ENCODE results near the gene AWAT2.
"Not testable (repeated sequence)": the region's sequence is repeated elsewhere in the genome, so short reads cannot be mapped to it uniquely, and the experiment has no call there.

Gene AWAT2

GRCh38 chrX:70001269-70001668 is 48.5 kb downstream of the AWAT2 start:
- H3K9ac ChIP-seq (ENCODE audit: insufficient read length), result no peak overlapping the region
- H3K9me3 ChIP-seq (ENCODE audit: low read depth, low read length), result no peaks in the 10 kb centered on the region
- DNase-seq (ENCODE audit: low read depth, low spot score), result no peak
- H3K27ac ChIP-seq, result no peak overlapping the region
- H3K4me3 ChIP-seq, result no peak overlapping the region
- no peaks in the 10 kb centered on the region for H3K36me3 ChIP-seq (ENCODE audit: insufficient read depth, low read length)
- TF ChIP-seq POLR2AphosphoS5 (IDR thresholded peaks at IDR 0.05; ENCODE audit: borderline replicate concordance, low read depth, low read length) (no peak), EZH2 (IDR thresholded peaks at IDR 0.05) (no peak), FOXP2 (optimal IDR thresholded peaks at IDR 0.05; ENCODE audit: control extremely low read depth, extremely low read length, insufficient read depth) (no peak)

- H3K4me3 ChIP-seq; H3K27ac ChIP-seq; H3K9ac ChIP-seq (ENCODE audit: insufficient read length); DNase-seq (ENCODE audit: low read depth, low spot score); H3K9me3 ChIP-seq (ENCODE audit: low read depth, low read length); H3K36me3 ChIP-seq (ENCODE audit: insufficient read depth, low read length): not testable (repeated sequence)
Measured at GRCh38 chrX:69998299-69998698, 51.4 kb downstream of the AWAT2 start.

- no peak for DNase-seq (ENCODE audit: low read depth, low spot score)
- Histone ChIP-seq H3K9ac (ENCODE audit: insufficient read length) (no peak overlapping the region), H3K9me3 (ENCODE audit: low read depth, low read length) (no peaks in the 10 kb centered on the region), H3K27ac (no peak overlapping the region), H3K4me3 (no peak overlapping the region), H3K36me3 (ENCODE audit: insufficient read depth, low read length) (no peaks in the 10 kb centered on the region)
- no peak for TF ChIP-seq POLR2AphosphoS5 (IDR thresholded peaks at IDR 0.05; ENCODE audit: borderline replicate concordance, low read depth, low read length)
- TF ChIP-seq EZH2 (IDR thresholded peaks at IDR 0.05), result no peak
- no peak for TF ChIP-seq FOXP2 (optimal IDR thresholded peaks at IDR 0.05; ENCODE audit: control extremely low read depth, extremely low read length, insufficient read depth)
Measured at GRCh38 chrX:69996113-69996468, 53.6 kb downstream of the AWAT2 start.

GRCh38 chrX:69995362-69996112 is 54.2 kb downstream of the AWAT2 start:
- no peak overlapping the region for H3K27ac ChIP-seq
- no peak overlapping the region for H3K4me3 ChIP-seq
- H3K9me3 ChIP-seq (ENCODE audit: low read depth, low read length), result no peaks in the 10 kb centered on the region
- H3K9ac ChIP-seq (ENCODE audit: insufficient read length), result no peak overlapping the region
- DNase-seq (ENCODE audit: low read depth, low spot score), result no peak
- TF ChIP-seq EZH2 (IDR thresholded peaks at IDR 0.05) (no peak), FOXP2 (optimal IDR thresholded peaks at IDR 0.05; ENCODE audit: control extremely low read depth, extremely low read length, insufficient read depth) (no peak), POLR2AphosphoS5 (IDR thresholded peaks at IDR 0.05; ENCODE audit: borderline replicate concordance, low read depth, low read length) (no peak)
- no peaks in the 10 kb centered on the region for H3K36me3 ChIP-seq (ENCODE audit: insufficient read depth, low read length)

- Histone ChIP-seq H3K9me3 (ENCODE audit: low read depth, low read length) (no peaks in the 10 kb centered on the region), H3K36me3 (ENCODE audit: insufficient read depth, low read length) (no peaks in the 10 kb centered on the region), H3K27ac (no peak overlapping the region), H3K9ac (ENCODE audit: insufficient read length) (no peak overlapping the region), H3K4me3 (no peak overlapping the region)
- TF ChIP-seq POLR2AphosphoS5 (IDR thresholded peaks at IDR 0.05; ENCODE audit: borderline replicate concordance, low read depth, low read length), result no peak
- TF ChIP-seq FOXP2 (optimal IDR thresholded peaks at IDR 0.05; ENCODE audit: control extremely low read depth, extremely low read length, insufficient read depth), result no peak
- no peak for TF ChIP-seq EZH2 (IDR thresholded peaks at IDR 0.05)
- no peak for DNase-seq (ENCODE audit: low read depth, low spot score)
Measured at GRCh38 chrX:69993494-69993893, 56.2 kb downstream of the AWAT2 start.

- no peaks in the 10 kb centered on the region for H3K9me3 ChIP-seq (ENCODE audit: low read depth, low read length)
- DNase-seq (ENCODE audit: low read depth, low spot score), result no peak
- H3K27ac ChIP-seq, result no peak overlapping the region
- TF ChIP-seq EZH2 (IDR thresholded peaks at IDR 0.05) (no peak), FOXP2 (optimal IDR thresholded peaks at IDR 0.05; ENCODE audit: control extremely low read depth, extremely low read length, insufficient read depth) (no peak), POLR2AphosphoS5 (IDR thresholded peaks at IDR 0.05; ENCODE audit: borderline replicate concordance, low read depth, low read length) (no peak)
- no peak overlapping the region for H3K9ac ChIP-seq (ENCODE audit: insufficient read length)
- H3K36me3 ChIP-seq (ENCODE audit: insufficient read depth, low read length), result no peaks in the 10 kb centered on the region
- no peak overlapping the region for H3K4me3 ChIP-seq
Measured at GRCh38 chrX:69991685-69992084, 58.1 kb downstream of the AWAT2 start.
